ENCODE results near the gene SGIP1. TPM values are rescaled to one million over a fixed set of nuclear protein-coding genes. Genes with fewer than 3 reads are reported as not detected.

Gene SGIP1
- total RNA-seq, 2 experiments from 2014 or later: not detected

- POLR2A ChIA-PET: no interaction called here
These were observed 8.9 kb upstream of the SGIP1 start for GRCh38 chr1:66525086-66525485.

GRCh38 chr1:66526036-66526435, 7.9 kb upstream of the SGIP1 start:
- no peaks in the 10 kb centered on the region for H3K9me3 Mint-ChIP-seq (ENCODE audit: insufficient read depth)
- H3K4me3 Mint-ChIP-seq: no peak overlapping the region
- ChIA-PET CTCF (interaction anchor here (0.8 kb wide), 1 partner anchor 20 kb away, joined by 3 read pairs; no protein-coding TSS in a partner anchor), POLR2A (no interaction called here)
- ATAC-seq: no peak
- no peaks in the 10 kb centered on the region for H3K4me1 Mint-ChIP-seq (ENCODE audit: low read depth)
- DNase-seq: no peak
- no peaks in the 10 kb centered on the region for H3K36me3 Mint-ChIP-seq (ENCODE audit: low read depth)
- H3K27me3 Mint-ChIP-seq (ENCODE audit: low read depth): peaks cover 3% of the 10 kb centered on the region
- no peak overlapping the region for H3K27ac Mint-ChIP-seq

More at GRCh38 chr1:66525086-66525485, 8.9 kb upstream of the SGIP1 start:
- Mint-ChIP-seq H3K4me1 (ENCODE audit: low read depth) (no peaks in the 10 kb centered on the region), H3K9me3 (ENCODE audit: insufficient read depth) (no peaks in the 10 kb centered on the region), H3K36me3 (ENCODE audit: low read depth) (no peaks in the 10 kb centered on the region), H3K4me3 (no peak overlapping the region), H3K27ac (no peak overlapping the region), H3K27me3 (ENCODE audit: low read depth) (peaks cover 3% of the 10 kb centered on the region)
- CTCF ChIA-PET: no interaction called here
- ATAC-seq (no peak), DNase-seq (no peak)

- no peak overlapping the region for H3K27ac Mint-ChIP-seq
- no peaks in the 10 kb centered on the region for H3K4me1 Mint-ChIP-seq (ENCODE audit: low read depth)
- ChIA-PET CTCF (interaction anchor here (0.8 kb wide), 1 partner anchor 21 kb away, joined by 3 read pairs; no protein-coding TSS in a partner anchor), POLR2A (no interaction called here)
- no peak overlapping the region for H3K4me3 Mint-ChIP-seq
- DNase-seq (no peak), ATAC-seq (no peak)
- H3K27me3 Mint-ChIP-seq (ENCODE audit: low read depth): peaks cover 12% of the 10 kb centered on the region
- H3K36me3 Mint-ChIP-seq (ENCODE audit: low read depth): no peaks in the 10 kb centered on the region
- no peaks in the 10 kb centered on the region for H3K9me3 Mint-ChIP-seq (ENCODE audit: insufficient read depth)
These were observed 7.0 kb upstream of the SGIP1 start for GRCh38 chr1:66526991-66527390.

- ChIA-PET POLR2A (no interaction called here), CTCF (interaction anchor here (1.3 kb wide), 1 partner anchor 199 kb away, joined by 3 read pairs; no protein-coding TSS in a partner anchor)
- Mint-ChIP-seq H3K27ac (no peak overlapping the region), H3K27me3 (ENCODE audit: low read depth) (peaks cover 16% of the 10 kb centered on the region), H3K4me3 (no peak overlapping the region), H3K4me1 (ENCODE audit: low read depth) (peaks cover 3% of the 10 kb centered on the region), H3K36me3 (ENCODE audit: low read depth) (no peaks in the 10 kb centered on the region), H3K9me3 (ENCODE audit: insufficient read depth) (no peaks in the 10 kb centered on the region)
- DNase-seq (no peak), ATAC-seq (no peak)
These were observed 6.3 kb upstream of the SGIP1 start for GRCh38 chr1:66527686-66528085.

GRCh38 chr1:66528580-66528979, 5.4 kb upstream of the SGIP1 start:
- POLR2A ChIA-PET: no interaction called here
- CTCF ChIA-PET: interaction anchor here (0.7 to 1.3 kb wide), 2 partner anchors 198 to 1821 kb away, joined by 3 read pairs; no protein-coding TSS in a partner anchor
- Mint-ChIP-seq H3K4me3 (no peak overlapping the region), H3K4me1 (ENCODE audit: low read depth) (peaks cover 10% of the 10 kb centered on the region), H3K9me3 (ENCODE audit: insufficient read depth) (no peaks in the 10 kb centered on the region), H3K27me3 (ENCODE audit: low read depth) (peaks cover 23% of the 10 kb centered on the region), H3K36me3 (ENCODE audit: low read depth) (no peaks in the 10 kb centered on the region), H3K27ac (no peak overlapping the region)
- DNase-seq: no peak
- ATAC-seq: no peak

- DNase-seq: no peak
- POLR2A ChIA-PET: no interaction called here
- ATAC-seq: no peak
- CTCF ChIA-PET: interaction anchor here (1.3 kb wide), 1 partner anchor 28 kb away, joined by 4 read pairs; no protein-coding TSS in a partner anchor
- Mint-ChIP-seq H3K9me3 (ENCODE audit: insufficient read depth) (no peaks in the 10 kb centered on the region), H3K4me1 (ENCODE audit: low read depth) (peaks cover 10% of the 10 kb centered on the region), H3K36me3 (ENCODE audit: low read depth) (no peaks in the 10 kb centered on the region), H3K27me3 (ENCODE audit: low read depth) (peaks cover 45% of the 10 kb centered on the region), H3K4me3 (no peak overlapping the region), H3K27ac (no peak overlapping the region)
These were observed 1.7 kb upstream of the SGIP1 start for GRCh38 chr1:66532214-66532613.

DNA sequence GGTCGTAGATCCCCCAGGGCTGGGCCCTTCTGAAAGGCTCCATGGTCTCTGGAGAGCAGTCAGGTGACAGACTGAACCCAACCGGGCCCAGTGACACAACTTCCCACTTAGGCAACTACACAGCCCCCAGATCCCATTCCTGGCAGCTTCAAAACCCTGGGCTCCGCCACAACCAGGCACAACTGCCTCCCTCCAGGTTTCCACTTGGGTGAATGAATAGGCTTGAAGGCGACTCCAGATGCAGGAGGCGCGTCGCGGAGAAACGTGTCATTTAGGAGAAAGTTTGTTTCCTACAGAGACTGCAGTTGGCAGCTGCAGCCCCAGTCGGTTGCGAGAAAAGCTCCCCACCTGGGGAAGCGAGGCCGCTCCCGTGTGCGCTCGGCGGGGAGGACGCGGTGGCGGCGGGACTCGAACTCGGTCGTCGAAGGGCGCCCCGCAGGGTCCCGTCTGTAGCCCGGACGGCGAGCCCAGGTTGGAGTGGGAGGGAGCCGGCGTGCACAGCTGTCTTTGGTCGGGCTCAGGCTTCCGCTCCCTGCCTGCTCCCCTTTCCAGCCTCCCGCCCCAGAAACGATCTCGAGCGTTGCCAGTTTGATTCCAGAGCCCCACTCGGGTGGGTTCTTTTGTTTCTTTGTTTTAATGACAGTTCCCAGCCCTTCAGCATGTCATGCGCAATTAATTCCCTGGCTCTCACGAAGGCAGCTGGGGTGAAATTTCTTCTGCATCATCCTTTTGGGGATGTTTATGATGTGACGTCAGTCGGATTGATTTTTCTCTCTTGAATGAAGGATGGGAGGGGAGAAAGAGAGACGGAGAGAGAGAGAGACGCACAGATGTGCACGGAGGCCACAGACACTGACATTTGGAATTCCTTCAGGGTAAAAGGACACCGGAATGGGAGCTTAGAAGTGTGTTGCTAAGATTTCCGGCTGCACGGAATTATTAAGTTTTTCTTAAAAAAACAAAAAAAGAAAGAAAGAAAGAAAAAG, 862 bp upstream of the SGIP1 start:
- Mint-ChIP-seq H3K27ac (no peak overlapping the region), H3K27me3 (ENCODE audit: low read depth) (peaks cover 45% of the 10 kb centered on the region), H3K36me3 (ENCODE audit: low read depth) (no peaks in the 10 kb centered on the region), H3K4me3 (peak overlapping the region; percentile 61), H3K4me1 (ENCODE audit: low read depth) (peaks cover 10% of the 10 kb centered on the region), H3K9me3 (ENCODE audit: insufficient read depth) (no peaks in the 10 kb centered on the region)
- DNase-seq: no peak
- ATAC-seq: peak; percentile 58
- ChIA-PET CTCF (interaction anchor here (1.3 kb wide), 1 partner anchor 29 kb away, joined by 4 read pairs; no protein-coding TSS in a partner anchor), POLR2A (interaction anchor here (0.5 to 0.7 kb wide), 2 partner anchors 27 to 645 kb away, joined by 3 read pairs; no protein-coding TSS in a partner anchor)

DNA sequence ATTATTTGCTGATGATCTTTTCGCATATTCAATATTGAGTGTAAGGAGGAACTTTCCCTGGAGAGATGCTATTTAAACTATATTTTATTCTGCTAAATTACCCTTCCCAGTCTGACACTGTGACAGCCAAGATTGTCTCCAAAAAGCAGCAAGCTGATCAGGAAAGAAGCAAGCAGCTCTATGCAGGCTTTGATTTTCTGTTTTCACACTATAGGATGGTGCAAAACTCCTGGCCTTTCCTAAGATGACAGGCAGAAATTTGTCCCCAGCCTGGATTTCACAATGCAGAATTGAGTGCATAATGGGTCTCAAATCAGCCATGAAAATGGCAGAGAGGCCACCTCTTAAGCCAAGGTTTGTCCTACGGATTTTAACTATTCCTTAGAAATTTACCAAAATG, 1.1 kb downstream of the SGIP1 start:
- Mint-ChIP-seq H3K9me3 (ENCODE audit: insufficient read depth) (no peaks in the 10 kb centered on the region), H3K4me1 (ENCODE audit: low read depth) (peaks cover 10% of the 10 kb centered on the region), H3K27ac (no peak overlapping the region), H3K27me3 (ENCODE audit: low read depth) (peaks cover 48% of the 10 kb centered on the region), H3K4me3 (no peak overlapping the region), H3K36me3 (ENCODE audit: low read depth) (no peaks in the 10 kb centered on the region)
- no peak for ATAC-seq
- ChIA-PET POLR2A (no interaction called here), CTCF (interaction anchor here (1.0 kb wide), 1 partner anchor 32 kb away, joined by 3 read pairs; no protein-coding TSS in a partner anchor)
- DNase-seq: no peak

DNA sequence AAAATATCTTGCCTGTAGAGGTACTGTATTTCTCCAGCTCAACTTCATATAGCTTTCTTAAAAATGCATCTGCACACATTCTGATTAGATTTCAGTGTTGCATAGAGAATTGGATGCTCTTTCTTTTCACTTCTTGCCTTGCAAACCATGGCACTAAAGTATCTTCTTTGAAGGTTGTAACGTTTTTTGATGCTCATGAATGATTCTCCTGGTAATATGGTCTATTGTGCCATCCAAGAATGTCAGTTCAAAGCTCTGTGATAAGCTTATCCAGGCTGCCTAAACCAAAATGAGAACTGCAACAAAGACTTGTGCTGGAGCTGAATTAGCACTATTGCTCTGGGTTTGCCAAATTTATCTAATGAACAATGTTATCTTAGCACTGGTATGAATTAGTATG, 1.9 kb downstream of the SGIP1 start:
- DNase-seq: no peak
- H3K4me3 Mint-ChIP-seq: no peak overlapping the region
- H3K27ac Mint-ChIP-seq: no peak overlapping the region
- peaks cover 10% of the 10 kb centered on the region for H3K4me1 Mint-ChIP-seq (ENCODE audit: low read depth)
- H3K36me3 Mint-ChIP-seq (ENCODE audit: low read depth): no peaks in the 10 kb centered on the region
- ATAC-seq: no peak
- H3K27me3 Mint-ChIP-seq (ENCODE audit: low read depth): peaks cover 48% of the 10 kb centered on the region
- ChIA-PET CTCF (interaction anchor here (1.0 kb wide), 1 partner anchor 32 kb away, joined by 3 read pairs; no protein-coding TSS in a partner anchor), POLR2A (interaction anchor here (0.5 kb wide), 1 partner anchor 92 kb away, joined by 4 read pairs; no protein-coding TSS in a partner anchor)
- no peaks in the 10 kb centered on the region for H3K9me3 Mint-ChIP-seq (ENCODE audit: insufficient read depth)

DNA sequence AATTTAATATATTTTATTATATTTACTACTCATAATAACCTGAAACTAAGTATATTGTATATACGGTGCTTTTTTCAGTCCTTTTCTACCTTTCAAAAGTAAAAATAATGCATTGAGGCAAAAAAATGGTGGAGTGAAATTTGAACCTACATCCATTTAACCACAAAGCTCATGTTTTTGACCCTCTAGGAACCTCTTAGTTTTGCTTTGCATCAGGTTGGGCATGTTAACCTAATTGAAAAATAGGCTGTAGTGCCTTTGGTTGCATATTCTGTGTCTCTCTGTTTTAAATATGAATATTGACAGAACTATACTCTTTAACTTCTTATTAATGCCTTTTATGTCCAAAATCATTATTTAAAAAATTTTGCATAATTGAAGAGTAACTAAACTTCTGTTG, 3.8 kb downstream of the SGIP1 start:
- Mint-ChIP-seq H3K27ac (no peak overlapping the region), H3K27me3 (ENCODE audit: low read depth) (peaks cover 34% of the 10 kb centered on the region), H3K4me3 (no peak overlapping the region), H3K36me3 (ENCODE audit: low read depth) (no peaks in the 10 kb centered on the region), H3K4me1 (ENCODE audit: low read depth) (peaks cover 6% of the 10 kb centered on the region), H3K9me3 (ENCODE audit: insufficient read depth) (no peaks in the 10 kb centered on the region)
- ChIA-PET CTCF (no interaction called here), POLR2A (no interaction called here)
- ATAC-seq: no peak
- DNase-seq: no peak

DNA sequence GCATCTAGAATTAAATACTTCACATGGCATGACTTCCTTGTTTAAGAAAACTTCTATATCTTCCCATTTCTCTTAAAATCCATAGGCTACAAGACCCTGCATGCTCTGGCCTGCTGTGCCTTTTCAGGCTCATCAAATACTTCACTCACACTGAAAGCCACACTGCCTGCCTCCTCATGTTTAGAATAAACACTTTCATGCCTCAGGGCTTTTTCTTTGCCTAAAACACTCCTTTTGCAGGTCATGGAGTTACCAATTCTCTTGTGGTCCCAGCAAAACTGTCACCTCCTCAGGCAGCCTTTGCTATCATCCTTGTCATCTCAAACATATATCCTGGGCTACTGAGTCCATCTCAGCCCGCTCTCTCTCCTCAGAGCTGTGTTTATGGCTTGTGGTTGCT, 5.5 kb downstream of the SGIP1 start:
- H3K9me3 Mint-ChIP-seq (ENCODE audit: insufficient read depth): no peaks in the 10 kb centered on the region
- ATAC-seq: no peak
- peaks cover 18% of the 10 kb centered on the region for H3K27me3 Mint-ChIP-seq (ENCODE audit: low read depth)
- H3K27ac Mint-ChIP-seq: no peak overlapping the region
- CTCF ChIA-PET: no interaction called here
- no peak for DNase-seq
- no peak overlapping the region for H3K4me3 Mint-ChIP-seq
- H3K36me3 Mint-ChIP-seq (ENCODE audit: low read depth): no peaks in the 10 kb centered on the region
- H3K4me1 Mint-ChIP-seq (ENCODE audit: low read depth): no peaks in the 10 kb centered on the region
- POLR2A ChIA-PET: no interaction called here

DNA sequence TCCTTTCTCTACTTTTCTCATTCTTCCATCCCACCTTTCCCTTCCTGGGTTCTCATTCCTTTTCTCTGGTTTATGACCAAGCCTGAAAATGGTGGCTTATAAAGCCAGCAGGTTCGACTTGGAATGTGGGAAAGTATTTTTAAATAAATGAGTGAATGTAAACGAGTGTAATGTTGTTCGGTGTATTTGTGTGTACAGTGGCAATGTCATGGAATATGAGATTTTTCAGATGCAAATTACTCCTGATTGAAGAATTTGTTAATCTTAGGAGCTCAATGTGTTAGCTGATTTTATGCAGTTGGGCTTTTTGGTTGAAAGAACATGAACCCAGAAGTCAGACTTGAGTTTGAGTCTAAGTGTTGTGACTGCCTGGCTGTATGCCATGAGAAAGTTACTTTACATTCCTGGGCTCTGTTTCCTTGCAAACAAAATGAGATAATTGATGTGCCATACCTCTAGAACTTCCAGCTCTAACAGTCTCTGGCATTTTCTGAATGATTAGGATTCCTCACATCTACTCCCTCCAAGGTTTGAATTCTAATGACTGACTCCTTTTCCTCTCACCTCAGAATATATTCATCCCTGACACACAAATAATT, 6.6 kb downstream of the SGIP1 start:
- ChIA-PET POLR2A (no interaction called here), CTCF (no interaction called here)
- no peaks in the 10 kb centered on the region for H3K36me3 Mint-ChIP-seq (ENCODE audit: low read depth)
- H3K27me3 Mint-ChIP-seq (ENCODE audit: low read depth): peaks cover 15% of the 10 kb centered on the region
- DNase-seq: no peak
- H3K4me1 Mint-ChIP-seq (ENCODE audit: low read depth): no peaks in the 10 kb centered on the region
- no peak for ATAC-seq
- H3K4me3 Mint-ChIP-seq: no peak overlapping the region
- H3K9me3 Mint-ChIP-seq (ENCODE audit: insufficient read depth): no peaks in the 10 kb centered on the region
- H3K27ac Mint-ChIP-seq: no peak overlapping the region

Measured in activated CD8-positive, alpha-beta T cell treated with anti-CD3 and anti-CD28 coated beads, Interleukin-2, amount 10 ng/mL, durations not matched to agents 7 days and 5 days (primary cell).